HepG2 (cell line): ENCODE data around the gene UTRN. TPM values are rescaled to one million over a fixed set of nuclear protein-coding genes. Genes with fewer than 3 reads are reported as not detected.

Experiments used
- AHR ChIP-seq: IDR thresholded peaks from 2 replicates; pipeline ENCODE4 v1.6.1; 2018; ENCODE audit warnings: missing genetic modification reagents, missing compliant biosample characterization
- ASH2L ChIP-seq: fragments of 300-600, 200-600 bp; sonication (generic); IDR thresholded peaks from 2 replicates; pipeline ENCODE4 v1.7.0; 2017; ENCODE audit warnings: low read depth, mild to moderate bottlenecking, moderate library complexity, mixed read lengths, low read length; ENCODE audit not compliant: insufficient read length
- CAMTA2 ChIP-seq: sonication (generic); formaldehyde crosslinking; IDR thresholded peaks from 2 replicates; pipeline ENCODE4 v1.4.0; 2020; ENCODE audit warnings: mild to moderate bottlenecking, missing genetic modification reagents, borderline replicate concordance
- DR1 ChIP-seq: sonication (generic); formaldehyde crosslinking; IDR thresholded peaks from 2 replicates; pipeline ENCODE4 v1.8.0; 2021; ENCODE audit warnings: mild to moderate bottlenecking, missing genetic modification reagents, inconsistent platforms
- GMEB1 ChIP-seq: sonication (generic); formaldehyde crosslinking; IDR thresholded peaks from 2 replicates; pipeline ENCODE4 v1.5.1; 2020; ENCODE audit warnings: missing genetic modification reagents, mild to moderate bottlenecking, borderline replicate concordance
- HNRNPK ChIP-seq: fragments of 200-400 bp; formaldehyde crosslinking; IDR thresholded peaks from 2 replicates; pipeline ENCODE4 v1.6.1; 2018; ENCODE audit warnings: low read length, low read depth, moderate library complexity, mild to moderate bottlenecking; ENCODE audit not compliant: poor library complexity, severe bottlenecking
- MLLT10 ChIP-seq: sonication (generic); formaldehyde crosslinking; IDR thresholded peaks from 2 replicates; pipeline ENCODE4 v1.4.0; 2020; ENCODE audit warnings: missing genetic modification reagents
- POGZ ChIP-seq: sonication (generic); formaldehyde crosslinking; IDR thresholded peaks from 2 replicates; pipeline ENCODE4 v1.4.0; 2020; ENCODE audit warnings: mild to moderate bottlenecking, missing genetic modification reagents
- SNAI1 ChIP-seq: sonication (generic); formaldehyde crosslinking; IDR thresholded peaks from 2 replicates; pipeline ENCODE4 v1.5.0; 2020; ENCODE audit warnings: mild to moderate bottlenecking, missing genetic modification reagents, borderline replicate concordance
- STAG1 ChIP-seq: sonication (generic); formaldehyde crosslinking; IDR thresholded peaks from 2 replicates; pipeline ENCODE4 v1.4.0; 2020; ENCODE audit warnings: missing genetic modification reagents
- ZFP36L1 ChIP-seq: sonication (generic); formaldehyde crosslinking; IDR thresholded peaks from 2 replicates; pipeline ENCODE4 v1.8.0; 2022; ENCODE audit warnings: mild to moderate bottlenecking, missing genetic modification reagents, moderate library complexity
- ZNF331 ChIP-seq: sonication (generic); formaldehyde crosslinking; IDR thresholded peaks from 2 replicates; pipeline ENCODE4 v1.4.0; 2020; ENCODE audit warnings: missing genetic modification reagents
- ZNF550 ChIP-seq: sonication (generic); formaldehyde crosslinking; IDR thresholded peaks from 2 replicates; pipeline ENCODE4 v1.4.0; 2020; ENCODE audit warnings: mild to moderate bottlenecking, missing genetic modification reagents, borderline replicate concordance
- ZNF614 ChIP-seq: IDR thresholded peaks from 2 replicates; pipeline ENCODE4 v1.6.1; 2018; ENCODE audit warnings: missing biosample characterization, missing genetic modification reagents, inconsistent platforms, borderline replicate concordance
- ZNF7 ChIP-seq: IDR thresholded peaks from 2 replicates; pipeline ENCODE4 v1.6.1; 2016; ENCODE audit warnings: missing biosample characterization, missing genetic modification reagents
- ZNF878 ChIP-seq: sonication (generic); formaldehyde crosslinking; IDR thresholded peaks from 2 replicates; pipeline ENCODE4 v1.8.1; 2023; ENCODE audit warnings: mild to moderate bottlenecking, missing genetic modification reagents, moderate library complexity
- ZSCAN12 ChIP-seq: sonication (generic); formaldehyde crosslinking; IDR thresholded peaks from 2 replicates; pipeline ENCODE4 v1.9.0; 2021; ENCODE audit warnings: mild to moderate bottlenecking, missing genetic modification reagents
- ZSCAN21 ChIP-seq: sonication (generic); formaldehyde crosslinking; IDR thresholded peaks from 2 replicates; pipeline ENCODE4 v1.8.0; 2022; ENCODE audit warnings: mild to moderate bottlenecking, missing genetic modification reagents, moderate library complexity, borderline replicate concordance
- polyA plus RNA-seq, 8 experiments: library from polyadenylated mRNA; depleted of rRNA in 3 of 8; stranded (reverse) in 7 of 8; unstranded in 1 of 8; fragments of >200 nt; fragmentation: Illumina TruSeq in 4 of 8; extraction: Trizol in 4 of 8; gene quantifications; 2 replicates each; pipeline versions ENCODE4 v1.2.1 to v1.2.3, GENCODE V29; 2011 to 2016; ENCODE audit warnings: low read depth in 4 of 8, missing spikeins in 1 of 8, mixed read lengths in 1 of 8; ENCODE audit not compliant: insufficient read depth in 1 of 8
- total RNA-seq, 5 experiments: library from RNA; depleted of rRNA; stranded (reverse); fragments of >200 nt; fragmentation: Illumina TruSeq; extraction: Trizol; gene quantifications; 2 replicates each; pipeline ENCODE4 v1.2.3, GENCODE V29; 2016; ENCODE audit warnings: low read depth in 1 of 5
- TF ChIP-seq, protein P1 (sequence below): sonication (generic); formaldehyde crosslinking; IDR thresholded peaks from 2 replicates; pipeline ENCODE4 v1.4.0; 2020; ENCODE audit warnings: missing genetic modification reagents
- TF ChIP-seq, protein P2 (sequence below): sonication (generic); formaldehyde crosslinking; conservative IDR thresholded peaks from 2 replicates; pipeline ENCODE4 v1.4.0; 2020; ENCODE audit warnings: missing genetic modification reagents

The UTRN gene
- total and polyA plus RNA-seq, 2 of the 13 experiments (the other 11 are each of a cell fraction or from before 2014, with no cell fraction given), result 102 to 116 TPM

DNA sequence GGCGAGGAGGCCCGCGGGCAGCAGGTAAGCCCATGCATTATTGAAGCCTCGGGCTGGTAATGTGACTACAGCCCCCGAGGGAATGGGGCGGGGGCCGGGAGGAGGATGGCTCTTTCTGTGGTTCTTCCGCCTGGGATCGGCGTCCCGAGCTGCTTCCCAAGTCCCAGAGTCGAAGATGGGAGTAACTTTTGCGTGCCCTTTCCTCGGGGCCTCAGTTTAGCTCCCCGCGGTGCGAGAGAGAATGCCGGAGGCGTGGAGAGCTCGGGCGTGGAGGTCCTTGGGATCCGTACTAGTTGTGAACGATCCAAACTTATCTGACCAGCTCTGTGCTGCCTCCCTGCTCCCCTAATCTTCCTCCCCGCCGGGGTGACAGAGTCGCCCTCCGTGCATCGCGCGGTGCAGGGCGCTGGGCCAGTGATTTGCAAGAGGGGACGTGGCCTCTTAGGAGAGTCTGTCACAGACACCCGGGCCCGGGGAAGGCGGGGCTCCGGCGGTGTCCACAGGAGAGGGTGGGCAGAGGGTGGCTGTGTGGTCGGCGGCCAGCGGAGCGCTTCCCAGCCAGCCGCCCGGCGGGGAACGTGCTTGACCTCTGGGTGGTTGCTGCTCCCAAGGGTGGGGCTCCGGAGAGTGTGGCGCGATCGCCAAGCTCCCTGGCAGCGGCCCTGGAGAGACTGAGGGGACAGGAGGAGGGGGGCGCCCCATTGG lies 815 bp downstream of the UTRN start (continued):
- no peak for TF ChIP-seq ZNF550 (CRISPR knock-in tag)
- peak; percentile 4 for TF ChIP-seq ASH2L
- peak; percentile 88; the same call in 1 of the 2 replicates for TF ChIP-seq SNAI1 (CRISPR knock-in tag)
- TF ChIP-seq, protein P1, sequence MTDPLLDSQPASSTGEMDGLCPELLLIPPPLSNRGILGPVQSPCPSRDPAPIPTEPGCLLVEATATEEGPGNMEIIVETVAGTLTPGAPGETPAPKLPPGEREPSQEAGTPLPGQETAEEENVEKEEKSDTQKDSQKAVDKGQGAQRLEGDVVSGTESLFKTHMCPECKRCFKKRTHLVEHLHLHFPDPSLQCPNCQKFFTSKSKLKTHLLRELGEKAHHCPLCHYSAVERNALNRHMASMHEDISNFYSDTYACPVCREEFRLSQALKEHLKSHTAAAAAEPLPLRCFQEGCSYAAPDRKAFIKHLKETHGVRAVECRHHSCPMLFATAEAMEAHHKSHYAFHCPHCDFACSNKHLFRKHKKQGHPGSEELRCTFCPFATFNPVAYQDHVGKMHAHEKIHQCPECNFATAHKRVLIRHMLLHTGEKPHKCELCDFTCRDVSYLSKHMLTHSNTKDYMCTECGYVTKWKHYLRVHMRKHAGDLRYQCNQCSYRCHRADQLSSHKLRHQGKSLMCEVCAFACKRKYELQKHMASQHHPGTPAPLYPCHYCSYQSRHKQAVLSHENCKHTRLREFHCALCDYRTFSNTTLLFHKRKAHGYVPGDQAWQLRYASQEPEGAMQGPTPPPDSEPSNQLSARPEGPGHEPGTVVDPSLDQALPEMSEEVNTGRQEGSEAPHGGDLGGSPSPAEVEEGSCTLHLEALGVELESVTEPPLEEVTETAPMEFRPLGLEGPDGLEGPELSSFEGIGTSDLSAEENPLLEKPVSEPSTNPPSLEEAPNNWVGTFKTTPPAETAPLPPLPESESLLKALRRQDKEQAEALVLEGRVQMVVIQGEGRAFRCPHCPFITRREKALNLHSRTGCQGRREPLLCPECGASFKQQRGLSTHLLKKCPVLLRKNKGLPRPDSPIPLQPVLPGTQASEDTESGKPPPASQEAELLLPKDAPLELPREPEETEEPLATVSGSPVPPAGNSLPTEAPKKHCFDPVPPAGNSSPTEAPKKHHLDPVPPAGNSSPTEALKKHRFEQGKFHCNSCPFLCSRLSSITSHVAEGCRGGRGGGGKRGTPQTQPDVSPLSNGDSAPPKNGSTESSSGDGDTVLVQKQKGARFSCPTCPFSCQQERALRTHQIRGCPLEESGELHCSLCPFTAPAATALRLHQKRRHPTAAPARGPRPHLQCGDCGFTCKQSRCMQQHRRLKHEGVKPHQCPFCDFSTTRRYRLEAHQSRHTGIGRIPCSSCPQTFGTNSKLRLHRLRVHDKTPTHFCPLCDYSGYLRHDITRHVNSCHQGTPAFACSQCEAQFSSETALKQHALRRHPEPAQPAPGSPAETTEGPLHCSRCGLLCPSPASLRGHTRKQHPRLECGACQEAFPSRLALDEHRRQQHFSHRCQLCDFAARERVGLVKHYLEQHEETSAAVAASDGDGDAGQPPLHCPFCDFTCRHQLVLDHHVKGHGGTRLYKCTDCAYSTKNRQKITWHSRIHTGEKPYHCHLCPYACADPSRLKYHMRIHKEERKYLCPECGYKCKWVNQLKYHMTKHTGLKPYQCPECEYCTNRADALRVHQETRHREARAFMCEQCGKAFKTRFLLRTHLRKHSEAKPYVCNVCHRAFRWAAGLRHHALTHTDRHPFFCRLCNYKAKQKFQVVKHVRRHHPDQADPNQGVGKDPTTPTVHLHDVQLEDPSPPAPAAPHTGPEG (CRISPR knock-in tag), result 0 out of 2 replicates have a peak, but pooled peaks have one; percentile 24
- TF ChIP-seq ZFP36L1 (CRISPR knock-in tag), result peak; percentile 24; the same call in 1 of the 2 replicates
- TF ChIP-seq ZNF878 (CRISPR knock-in tag), result 0 out of 2 replicates have a peak, but pooled peaks have one; percentile 41
- TF ChIP-seq MLLT10 (CRISPR knock-in tag), result 0 out of 2 replicates have a peak, but pooled peaks have one; percentile 20
- TF ChIP-seq CAMTA2 (CRISPR knock-in tag), result peak; percentile 77; the same call in 1 of the 2 replicates
- TF ChIP-seq AHR (CRISPR knock-in tag), result 0 out of 2 replicates have a peak, but pooled peaks have one; percentile 29
- 0 out of 2 replicates have a peak, but pooled peaks have one; percentile 47 for TF ChIP-seq ZSCAN12 (CRISPR knock-in tag)
- TF ChIP-seq DR1 (CRISPR knock-in tag), result peak; percentile 82; the same call in 1 of the 2 replicates
- no peak for TF ChIP-seq ZNF7
- TF ChIP-seq STAG1, result peak; percentile 34
- TF ChIP-seq HNRNPK, result peak; percentile 48
- peak; percentile 55; the same call in 1 of the 2 replicates for TF ChIP-seq ZNF614 (CRISPR knock-in tag)
- TF ChIP-seq GMEB1 (CRISPR knock-in tag), result no peak
- peak; percentile 67 for TF ChIP-seq ZSCAN21 (CRISPR knock-in tag)
- TF ChIP-seq, protein P2, sequence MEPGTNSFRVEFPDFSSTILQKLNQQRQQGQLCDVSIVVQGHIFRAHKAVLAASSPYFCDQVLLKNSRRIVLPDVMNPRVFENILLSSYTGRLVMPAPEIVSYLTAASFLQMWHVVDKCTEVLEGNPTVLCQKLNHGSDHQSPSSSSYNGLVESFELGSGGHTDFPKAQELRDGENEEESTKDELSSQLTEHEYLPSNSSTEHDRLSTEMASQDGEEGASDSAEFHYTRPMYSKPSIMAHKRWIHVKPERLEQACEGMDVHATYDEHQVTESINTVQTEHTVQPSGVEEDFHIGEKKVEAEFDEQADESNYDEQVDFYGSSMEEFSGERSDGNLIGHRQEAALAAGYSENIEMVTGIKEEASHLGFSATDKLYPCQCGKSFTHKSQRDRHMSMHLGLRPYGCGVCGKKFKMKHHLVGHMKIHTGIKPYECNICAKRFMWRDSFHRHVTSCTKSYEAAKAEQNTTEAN (CRISPR knock-in tag), result peak; percentile 25; the same call in 1 of the 2 replicates
- peak; percentile 56; the same call in 1 of the 2 replicates for TF ChIP-seq POGZ (CRISPR knock-in tag)
- TF ChIP-seq ZNF331 (CRISPR knock-in tag), result peak; percentile 74; the same call in 1 of the 2 replicates
